Body of pancreas (tissue), 4 donors: ENCODE results near the gene CDT1.

Source experiments
- CTCF ChIP-seq, 7 experiments: fragments of 450-650 bp in 4 of 7; fragments of 200-600 bp in 3 of 7; sonication (generic) in 3 of 7; IDR thresholded peaks; one replicate each; pipeline ENCODE4 v1.5.1; 2016 to 2019; ENCODE audit warnings: antibody characterized with exemption in 7 of 7
- POLR2A ChIP-seq, 3 donors: fragments of 450-650 bp; IDR thresholded peaks; one replicate each; pipeline ENCODE4 v1.6.1; 2016; ENCODE audit warnings: antibody characterized with exemption in 3 of 3, mild to moderate bottlenecking in 2 of 3

DNA sequence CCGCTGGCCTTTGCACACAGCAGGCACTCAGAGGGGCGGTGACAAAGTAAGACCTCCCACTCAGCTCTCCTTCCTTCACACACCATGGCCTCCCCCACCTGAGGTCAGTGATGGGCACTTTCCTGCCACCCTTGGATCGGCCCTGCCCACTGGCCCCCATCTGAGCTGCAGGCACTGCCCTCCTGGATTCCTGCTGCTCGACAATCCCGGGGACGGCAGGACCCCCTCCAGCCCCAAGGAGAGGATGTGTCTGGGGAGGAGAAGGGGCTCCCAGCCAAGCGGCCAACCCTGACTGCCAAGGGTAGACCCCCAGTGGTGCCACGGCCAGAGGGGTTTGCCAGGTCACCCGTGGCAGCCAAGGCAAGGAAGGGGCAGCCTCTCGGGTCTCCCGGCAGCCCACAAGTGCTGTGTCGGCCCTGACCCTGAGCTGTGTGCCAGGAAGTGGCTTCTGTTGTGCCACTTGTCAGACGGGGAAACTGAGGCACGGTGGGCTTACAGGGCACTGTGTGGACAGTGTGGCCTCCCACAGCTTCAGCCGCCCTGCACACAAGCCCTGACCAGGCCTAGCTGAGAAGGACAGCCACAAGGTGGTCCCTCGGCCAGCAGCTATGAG, 41.2 kb upstream of the CDT1 start:
- TF ChIP-seq POLR2A (IDR thresholded peaks at IDR 0.05) = no peak
- TF ChIP-seq CTCF (IDR thresholded peaks at IDR 0.05) = no peak
